ENCODE results near the gene GDF2. TPM values are rescaled to one million over a fixed set of nuclear protein-coding genes. Genes with fewer than 3 reads are reported as not detected.

The GDF2 gene
- total RNA-seq, 1 donor from 2014 or later = not detected

- no peak for DNase-seq (ENCODE audit: extremely low spot score, unreplicated experiment)
- no peaks in the 10 kb centered on the region for H3K4me1 Mint-ChIP-seq (ENCODE audit: unreplicated experiment)
- no peak overlapping the region for H3K27ac Mint-ChIP-seq (ENCODE audit: unreplicated experiment)
- TF ChIP-seq CTCF (IDR thresholded peaks at IDR 0.05) = no peak
- H3K4me3 Mint-ChIP-seq (ENCODE audit: unreplicated experiment) = no peak overlapping the region
- peaks cover 43% of the 10 kb centered on the region for H3K27me3 Mint-ChIP-seq (ENCODE audit: unreplicated experiment)
- no peaks in the 10 kb centered on the region for H3K36me3 Mint-ChIP-seq (ENCODE audit: unreplicated experiment)
- H3K9me3 Mint-ChIP-seq (ENCODE audit: unreplicated experiment) = no peaks in the 10 kb centered on the region
Measured at GRCh38 chr10:47344996-47345870, 23.0 kb downstream of the GDF2 start.

GRCh38 chr10:47346581-47347302 lies 24.5 kb downstream of the GDF2 start:
- DNase-seq (ENCODE audit: extremely low spot score, unreplicated experiment) = no peak
- Mint-ChIP-seq H3K27me3 (ENCODE audit: unreplicated experiment) (peaks cover 31% of the 10 kb centered on the region), H3K9me3 (ENCODE audit: unreplicated experiment) (no peaks in the 10 kb centered on the region), H3K4me1 (ENCODE audit: unreplicated experiment) (no peaks in the 10 kb centered on the region), H3K36me3 (ENCODE audit: unreplicated experiment) (no peaks in the 10 kb centered on the region), H3K27ac (ENCODE audit: unreplicated experiment) (no peak overlapping the region), H3K4me3 (ENCODE audit: unreplicated experiment) (no peak overlapping the region)
- TF ChIP-seq CTCF (IDR thresholded peaks at IDR 0.05) = no peak

- no peak for DNase-seq (ENCODE audit: extremely low spot score, unreplicated experiment)
- peaks cover 27% of the 10 kb centered on the region for H3K27me3 Mint-ChIP-seq (ENCODE audit: unreplicated experiment)
- H3K27ac Mint-ChIP-seq (ENCODE audit: unreplicated experiment) = no peak overlapping the region
- no peak overlapping the region for H3K4me3 Mint-ChIP-seq (ENCODE audit: unreplicated experiment)
- H3K4me1 Mint-ChIP-seq (ENCODE audit: unreplicated experiment) = no peaks in the 10 kb centered on the region
- no peaks in the 10 kb centered on the region for H3K9me3 Mint-ChIP-seq (ENCODE audit: unreplicated experiment)
- no peaks in the 10 kb centered on the region for H3K36me3 Mint-ChIP-seq (ENCODE audit: unreplicated experiment)
- no peak for TF ChIP-seq CTCF (IDR thresholded peaks at IDR 0.05)
Measured at GRCh38 chr10:47347303-47347675, 25.0 kb downstream of the GDF2 start.

GRCh38 chr10:47348138-47348651 lies 25.9 kb downstream of the GDF2 start, which contains the start of gene RBP3:
Gene RBP3, plus strand, starts transcription at chr10:47348363. Its CDS starts 122 bp downstream, at chr10:47348485.
- no peak for DNase-seq (ENCODE audit: extremely low spot score, unreplicated experiment)
- Mint-ChIP-seq H3K27me3 (ENCODE audit: unreplicated experiment) (peaks cover 26% of the 10 kb centered on the region), H3K4me3 (ENCODE audit: unreplicated experiment) (no peak within 1 kb of the TSS), H3K27ac (ENCODE audit: unreplicated experiment) (no peak within 1 kb of the TSS), H3K9me3 (ENCODE audit: unreplicated experiment) (no peaks in the 10 kb centered on the region), H3K4me1 (ENCODE audit: unreplicated experiment) (no peaks in the 10 kb centered on the region), H3K36me3 (ENCODE audit: unreplicated experiment) (no peaks in the 10 kb centered on the region)
- TF ChIP-seq CTCF (IDR thresholded peaks at IDR 0.05) = no peak
